Measurements from ENCODE around the gene CFL2.

DNA sequence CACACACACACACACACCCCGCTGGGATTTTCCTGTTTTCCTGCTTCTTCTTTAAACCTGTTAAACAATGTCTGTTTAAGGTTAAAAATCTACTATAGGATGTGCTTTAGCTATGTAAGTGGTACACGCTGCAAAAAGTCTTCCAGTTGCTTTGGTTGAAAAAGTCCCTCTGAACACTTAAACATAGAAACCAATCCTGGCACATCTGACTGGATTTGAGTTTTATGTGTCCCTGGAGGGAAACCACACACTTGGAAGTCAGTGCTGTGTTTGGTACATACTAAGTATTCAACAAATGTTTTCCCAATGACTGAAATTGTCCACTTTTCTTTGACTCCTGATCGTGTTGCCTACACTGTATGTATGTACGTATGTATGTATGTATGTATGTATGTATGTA is 22.0 kb downstream of the CFL2 start:
- TF ChIP-seq CTCF (IDR thresholded peaks at IDR 0.05; ENCODE audit: insufficient read depth, low read depth, low read length) (no peak), EZH2 (IDR thresholded peaks at IDR 0.05; ENCODE audit: insufficient read depth, low read length) (no peak)

Data from astrocyte (in vitro differentiated cells and primary cell).